Stimulated activated CD8-positive, alpha-beta memory T cell treated with anti-CD3 and anti-CD28 coated beads, Interleukin-15, amount 100 ng/mL, for 1 hour (primary cell): Measurements from ENCODE around the gene ASCL1.

Experiments
- DNase-seq: peaks from one replicate; pipeline ENCODE4 v3.0.0-alpha.2; 2020; ENCODE audit warnings: low read depth

The ASCL1 gene

DNA sequence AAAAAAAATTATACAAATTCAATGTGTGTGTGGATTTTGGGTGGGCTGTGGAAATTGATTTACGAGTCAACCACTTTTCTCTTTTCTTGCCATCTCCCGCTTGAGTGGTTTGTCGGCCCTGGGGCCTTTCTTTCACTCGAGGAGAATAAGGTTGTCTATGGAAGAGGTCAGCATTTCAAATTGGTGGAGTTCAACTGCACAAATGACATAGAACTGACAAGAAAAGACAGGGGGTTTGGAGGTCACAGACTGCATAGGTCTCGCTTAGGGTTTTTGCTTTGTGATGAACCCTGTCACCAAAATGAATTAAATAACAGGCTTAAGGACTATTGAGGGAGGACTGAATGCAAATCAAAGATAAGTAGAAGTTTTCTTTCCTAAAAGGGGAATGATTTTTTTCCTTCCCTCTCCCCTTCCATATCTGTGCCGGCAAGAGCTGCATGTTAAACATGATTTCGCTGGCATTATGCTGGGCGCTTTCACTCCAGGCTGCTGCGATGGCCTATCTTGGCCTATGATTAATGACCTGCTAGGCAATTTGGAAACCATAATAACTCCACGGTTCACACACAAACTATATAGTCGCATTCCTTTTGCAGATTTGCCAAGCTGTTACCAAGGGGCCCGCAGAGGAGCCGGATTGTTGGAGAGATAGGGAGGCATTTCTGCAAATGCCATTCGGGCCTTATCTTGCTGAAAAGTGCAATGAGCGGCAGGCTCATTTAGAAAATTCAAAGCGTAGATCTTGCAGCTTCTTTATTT is 20.7 kb downstream of the ASCL1 start:
- DNase-seq, result no peak

- no peak for DNase-seq
Measured at GRCh38 chr12:102980350-102980749, 22.9 kb downstream of the ASCL1 start.

GRCh38 chr12:102990419-102990818 is 32.9 kb downstream of the ASCL1 start:
- no peak for DNase-seq

GRCh38 chr12:102992297-102992696 is 34.8 kb downstream of the ASCL1 start:
- no peak for DNase-seq

- DNase-seq, result no peak
Measured at GRCh38 chr12:102992720-102993119, 35.2 kb downstream of the ASCL1 start.

- no peak for DNase-seq
Measured at GRCh38 chr12:102993537-102993936, 36.1 kb downstream of the ASCL1 start.

- no peak for DNase-seq
Measured at GRCh38 chr12:102995372-102995771, 37.9 kb downstream of the ASCL1 start.
